Activated T-helper 1 cell treated with anti-CD3 and anti-CD28 coated beads, Interleukin-2, amount 50 U/mL, for 16 hours (primary cell): Measurements from ENCODE around the gene CASS4.

ENCODE experiments used
- DNase-seq, 2 donors: peaks; one replicate each; pipeline ENCODE4 v3.0.0-alpha.2; 2020; ENCODE audit warnings: low read depth in 1 of 2, low spot score in 1 of 2

The CASS4 gene

GRCh38 chr20:56442389-56443365 is 30.6 kb downstream of the CASS4 start:
- no peak for DNase-seq

GRCh38 chr20:56443654-56444540 is 31.8 kb downstream of the CASS4 start:
- DNase-seq, result no peak

GRCh38 chr20:56445130-56445529 is 33.1 kb downstream of the CASS4 start:
- DNase-seq, result no peak

DNA sequence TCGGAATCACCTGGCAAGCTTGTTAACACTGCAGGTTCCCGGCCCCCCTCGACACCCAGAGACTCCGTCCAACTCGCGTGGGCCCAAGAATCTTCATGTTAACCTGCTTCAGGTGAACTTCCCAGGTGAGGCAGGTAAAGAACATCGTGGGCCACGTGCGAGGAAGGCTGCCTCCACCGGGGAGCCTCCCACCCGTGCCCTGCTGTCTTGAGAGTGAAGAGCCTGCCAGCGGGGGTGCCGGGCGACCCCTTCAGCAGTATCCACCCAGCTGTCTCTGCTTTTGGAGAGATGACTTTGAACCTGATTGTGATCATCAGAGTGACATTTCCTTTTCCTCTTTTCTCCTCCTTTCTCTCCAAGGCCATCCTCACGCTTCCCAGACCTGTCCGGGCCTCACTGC is 33.5 kb downstream of the CASS4 start:
- no peak for DNase-seq

DNA sequence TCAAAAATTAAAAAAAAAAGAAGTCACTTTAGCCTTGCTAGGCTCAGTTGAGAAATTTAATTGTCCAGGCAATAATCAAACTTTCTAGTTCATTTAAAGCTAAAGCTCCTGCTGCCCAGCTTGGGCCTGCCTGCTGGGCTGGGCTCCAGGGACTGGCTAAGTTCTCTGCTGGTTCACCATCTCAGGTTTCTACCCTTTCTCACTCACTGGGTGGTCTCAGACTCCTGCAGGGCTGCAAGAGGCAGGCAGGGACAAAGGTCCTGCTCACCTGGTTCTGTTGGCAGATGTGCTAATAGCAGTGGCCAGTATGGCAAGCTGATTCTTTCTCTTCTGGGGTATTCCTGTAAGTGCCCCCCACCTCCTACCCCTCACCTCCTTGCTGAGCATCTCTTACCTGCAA is 35.2 kb downstream of the CASS4 start:
- DNase-seq, result no peak

DNA sequence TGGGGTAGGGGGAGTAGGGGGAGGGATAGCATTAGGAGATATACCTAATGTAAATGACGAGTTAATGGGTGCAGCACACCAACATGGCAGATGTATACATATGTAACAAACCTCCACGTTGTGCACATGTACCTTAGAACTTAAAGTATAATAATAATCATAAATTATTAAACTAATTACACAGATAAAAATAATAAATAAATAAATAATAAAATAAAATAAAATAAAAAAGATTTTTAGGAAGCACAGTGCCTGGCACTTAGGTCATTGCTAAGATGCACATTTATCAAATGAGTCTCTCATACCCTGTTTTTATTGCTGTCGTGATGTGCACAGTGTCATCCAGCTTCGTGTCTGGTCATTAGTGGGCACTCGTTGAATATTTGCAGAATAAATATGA is 37.4 kb downstream of the CASS4 start:
- no peak for DNase-seq

- no peak for DNase-seq
Measured at GRCh38 chr20:56451056-56451765, 39.2 kb downstream of the CASS4 start.

- DNase-seq, result no peak
Measured at GRCh38 chr20:56453352-56453751, 41.3 kb downstream of the CASS4 start.

DNA sequence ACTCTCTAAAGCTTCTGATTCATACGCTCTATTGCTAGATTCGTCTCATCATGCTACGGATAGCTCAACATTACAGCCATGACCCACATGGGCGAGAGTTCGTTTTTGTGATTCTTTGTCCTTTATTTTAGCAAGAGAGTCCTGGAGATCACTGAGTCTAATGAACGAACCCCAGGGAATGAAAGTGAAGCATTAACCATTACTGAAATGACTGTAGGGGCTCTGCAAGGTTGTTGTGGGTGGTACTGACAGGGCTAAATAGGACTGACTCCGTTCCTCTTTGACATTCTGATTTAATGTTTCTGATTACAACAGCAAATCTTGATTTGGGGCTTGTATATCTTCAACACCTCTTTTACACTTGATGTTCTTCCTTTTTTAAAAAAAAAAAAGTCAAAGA is 42.7 kb downstream of the CASS4 start:
- no peak for DNase-seq

DNA sequence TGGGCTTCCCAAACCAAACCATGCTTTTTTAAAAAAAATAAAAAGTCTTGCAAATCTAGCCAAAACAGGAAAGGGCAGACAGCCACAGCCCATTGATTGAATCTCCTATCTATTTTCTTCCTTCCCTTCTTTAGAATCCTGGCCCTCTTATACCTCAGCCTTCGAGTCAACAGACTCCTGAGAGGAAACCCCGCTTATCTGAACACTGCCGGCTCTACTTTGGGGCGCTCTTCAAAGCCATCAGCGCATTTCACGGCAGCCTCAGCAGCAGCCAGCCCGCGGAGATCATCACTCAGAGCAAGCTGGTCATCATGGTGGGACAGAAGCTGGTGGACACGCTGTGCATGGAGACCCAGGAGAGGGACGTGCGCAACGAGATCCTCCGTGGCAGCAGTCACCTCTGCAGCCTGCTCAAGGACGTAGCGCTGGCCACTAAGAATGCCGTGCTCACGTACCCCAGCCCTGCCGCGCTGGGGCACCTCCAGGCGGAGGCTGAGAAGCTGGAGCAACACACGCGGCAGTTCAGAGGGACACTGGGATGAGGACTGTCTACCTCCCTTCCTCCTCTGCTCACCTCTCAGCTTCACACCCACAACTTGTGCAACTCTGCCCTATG is 46.3 kb downstream of the CASS4 start:
- no peak for DNase-seq

- DNase-seq, result no peak
Measured at GRCh38 chr20:56460459-56460858, 48.4 kb downstream of the CASS4 start.

- no peak for DNase-seq
Measured at GRCh38 chr20:56461576-56461975, 49.5 kb downstream of the CASS4 start.

GRCh38 chr20:56463428-56463827 is 51.4 kb downstream of the CASS4 start:
- no peak for DNase-seq

DNA sequence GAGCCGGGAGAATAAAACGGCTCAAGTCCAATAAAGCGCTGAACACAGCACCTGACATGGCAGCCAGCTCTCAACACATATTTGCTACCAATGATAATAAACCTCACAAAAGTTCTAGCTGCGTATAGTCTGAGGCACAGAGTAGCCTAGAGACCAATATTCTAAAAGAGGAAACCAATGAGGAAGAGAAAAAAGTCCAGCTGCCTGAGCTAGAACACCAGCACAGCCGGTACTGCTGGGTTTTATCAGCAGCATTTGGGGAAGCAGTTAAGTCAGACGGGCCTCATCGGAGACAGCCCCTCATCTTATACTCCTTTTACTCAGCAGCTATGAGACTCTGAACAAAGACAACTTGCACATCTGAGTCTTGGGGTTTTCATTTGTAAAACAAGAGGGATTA is 53.9 kb downstream of the CASS4 start:
- no peak for DNase-seq

DNA sequence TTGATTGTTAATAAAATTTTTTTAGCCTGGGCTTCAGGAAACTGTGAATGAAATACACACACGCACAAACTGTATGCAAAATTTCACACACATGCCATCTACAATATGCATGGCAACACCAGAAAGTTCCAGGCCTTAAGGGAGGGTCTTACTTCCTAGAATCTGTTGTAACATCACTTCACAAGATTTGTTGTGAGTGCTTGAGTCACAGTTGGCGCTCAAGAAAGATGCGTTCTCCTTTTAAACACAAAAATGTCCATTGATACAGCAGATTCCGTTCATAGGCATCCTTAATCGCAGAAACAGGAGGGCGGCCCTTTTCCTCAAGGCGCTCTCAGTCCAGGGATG is 55.9 kb downstream of the CASS4 start:
- DNase-seq, result no peak

DNA sequence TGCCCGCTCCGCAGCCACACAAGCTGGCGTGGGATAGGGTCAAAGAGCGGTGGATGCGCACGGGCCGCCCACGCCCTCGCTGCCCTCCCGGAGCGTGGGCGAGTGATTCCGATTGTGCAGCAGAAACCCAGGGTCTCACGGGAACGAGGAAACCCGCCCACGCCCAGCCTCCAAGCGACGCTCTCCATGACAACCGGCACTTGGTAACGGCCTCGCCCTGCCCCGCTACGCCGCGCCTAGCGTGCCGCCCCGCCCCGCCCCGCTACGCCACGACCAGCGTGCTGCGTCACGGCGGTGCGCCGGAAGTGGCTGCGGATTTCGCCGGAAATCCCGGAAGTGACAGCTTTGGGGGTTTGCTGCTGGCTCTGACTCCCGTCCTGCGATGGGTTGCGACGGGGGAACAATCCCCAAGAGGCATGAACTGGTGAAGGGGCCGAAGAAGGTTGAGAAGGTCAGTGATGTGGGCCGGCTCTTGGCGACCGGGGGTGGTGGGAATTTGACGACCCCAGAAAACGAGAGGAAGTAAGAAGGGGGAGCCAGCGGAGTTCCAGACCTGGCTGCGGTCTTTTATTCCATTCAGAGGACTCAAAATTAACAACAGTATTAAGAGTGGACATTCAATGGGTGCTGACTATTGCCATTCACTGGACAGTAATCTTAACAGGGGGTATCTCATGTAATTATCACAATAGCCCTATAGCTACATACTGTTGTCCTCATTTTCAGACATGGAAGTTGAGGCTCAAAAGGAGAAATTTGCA is 56.4 kb downstream of the CASS4 start, which contains the start of gene RTF2:
TSS of gene RTF2 (plus strand) at position 312 of the 761 bp plus-strand sequence. CDS start at position 383, 71 bp downstream.
- peak; percentile 91 to 96 for DNase-seq

GRCh38 chr20:56469077-56469449 is 57.0 kb downstream of the CASS4 start:
- DNase-seq, result no peak

DNA sequence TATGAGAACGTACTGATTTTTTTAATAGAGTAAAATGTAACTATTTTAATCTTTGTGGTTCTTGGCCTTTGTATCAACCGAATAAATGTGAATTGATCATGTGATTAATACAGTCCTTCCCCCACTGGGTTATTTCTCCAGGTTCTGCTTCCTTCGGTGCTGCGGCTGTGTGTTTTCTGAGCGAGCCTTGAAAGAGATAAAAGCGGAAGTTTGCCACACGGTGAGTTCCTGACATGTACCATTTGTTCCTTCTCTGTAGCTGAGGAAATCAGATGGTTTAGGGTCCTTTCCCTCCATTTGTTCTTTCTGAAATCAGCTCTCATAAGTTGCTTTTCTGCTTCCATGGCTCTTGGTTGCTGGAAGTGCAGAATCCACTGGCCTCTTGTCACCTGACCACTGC is 71.9 kb downstream of the CASS4 start:
- no peak for DNase-seq

- no peak for DNase-seq
Measured at GRCh38 chr20:56487216-56487615, 75.2 kb downstream of the CASS4 start.

GRCh38 chr20:56488566-56488965 is 76.5 kb downstream of the CASS4 start:
- no peak for DNase-seq
